Ovary (tissue), 3 donors: ENCODE results near the gene WDR1.

ENCODE experiments used
- POLR2A ChIP-seq: fragments of 450-650 bp; IDR thresholded peaks from one replicate; pipeline ENCODE4 v1.6.1; 2017; ENCODE audit warnings: antibody characterized with exemption, mild to moderate bottlenecking, moderate library complexity
- TF ChIP-seq, protein P1 (sequence below), 3 donors: fragments of 450-650 bp in 2 of 3; fragments of 200-600 bp in 1 of 3; IDR thresholded peaks; one replicate each; pipeline versions ENCODE4 v1.5.1 to v1.8.0; 2016 to 2022; ENCODE audit warnings: antibody characterized with exemption in 3 of 3, mild to moderate bottlenecking in 1 of 3
- donor health status: DM: no; HTN: no; CAD: no.

DNA sequence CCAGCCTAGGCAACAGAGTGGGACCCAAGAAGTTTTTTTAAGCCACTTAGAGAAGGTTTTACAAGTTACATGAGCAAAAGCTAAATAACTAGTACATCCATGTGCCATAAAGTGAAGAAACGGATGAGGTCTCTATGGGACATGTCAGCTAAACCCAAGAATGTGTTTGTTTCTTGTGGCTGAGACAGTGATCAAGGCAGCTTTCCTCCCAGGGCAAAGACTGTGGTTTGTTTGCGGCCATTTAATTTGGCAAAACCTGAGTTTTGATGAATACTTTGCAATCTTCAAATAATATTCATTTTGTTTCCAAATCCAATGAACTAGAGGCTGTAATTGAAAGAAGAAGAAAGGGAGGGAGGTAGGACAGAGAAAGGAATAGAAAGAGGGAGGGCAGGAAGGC lies 50.4 kb downstream of the WDR1 start:
- TF ChIP-seq, protein P1, sequence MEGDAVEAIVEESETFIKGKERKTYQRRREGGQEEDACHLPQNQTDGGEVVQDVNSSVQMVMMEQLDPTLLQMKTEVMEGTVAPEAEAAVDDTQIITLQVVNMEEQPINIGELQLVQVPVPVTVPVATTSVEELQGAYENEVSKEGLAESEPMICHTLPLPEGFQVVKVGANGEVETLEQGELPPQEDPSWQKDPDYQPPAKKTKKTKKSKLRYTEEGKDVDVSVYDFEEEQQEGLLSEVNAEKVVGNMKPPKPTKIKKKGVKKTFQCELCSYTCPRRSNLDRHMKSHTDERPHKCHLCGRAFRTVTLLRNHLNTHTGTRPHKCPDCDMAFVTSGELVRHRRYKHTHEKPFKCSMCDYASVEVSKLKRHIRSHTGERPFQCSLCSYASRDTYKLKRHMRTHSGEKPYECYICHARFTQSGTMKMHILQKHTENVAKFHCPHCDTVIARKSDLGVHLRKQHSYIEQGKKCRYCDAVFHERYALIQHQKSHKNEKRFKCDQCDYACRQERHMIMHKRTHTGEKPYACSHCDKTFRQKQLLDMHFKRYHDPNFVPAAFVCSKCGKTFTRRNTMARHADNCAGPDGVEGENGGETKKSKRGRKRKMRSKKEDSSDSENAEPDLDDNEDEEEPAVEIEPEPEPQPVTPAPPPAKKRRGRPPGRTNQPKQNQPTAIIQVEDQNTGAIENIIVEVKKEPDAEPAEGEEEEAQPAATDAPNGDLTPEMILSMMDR (IDR thresholded peaks at IDR 0.05) = no peak
- no peak for TF ChIP-seq POLR2A
